GM23248 (cell line): Measurements from ENCODE around the gene CCDC69.

Experiments
- EZH2 ChIP-seq: fragments of 200-600 bp; sonication (generic); IDR thresholded peaks from 2 replicates; pipeline ENCODE4 v1.6.1; 2018; ENCODE audit warnings: antibody characterized with exemption, mild to moderate bottlenecking; ENCODE audit not compliant: insufficient read depth, poor library complexity, severe bottlenecking
- EZH2phosphoT487 ChIP-seq: fragments of 200-600 bp; sonication (generic); IDR thresholded peaks from 2 replicates; pipeline ENCODE4 v1.6.1; 2018; ENCODE audit warnings: antibody characterized with exemption, moderate library complexity, mild to moderate bottlenecking, low read depth; ENCODE audit not compliant: insufficient read depth

DNA sequence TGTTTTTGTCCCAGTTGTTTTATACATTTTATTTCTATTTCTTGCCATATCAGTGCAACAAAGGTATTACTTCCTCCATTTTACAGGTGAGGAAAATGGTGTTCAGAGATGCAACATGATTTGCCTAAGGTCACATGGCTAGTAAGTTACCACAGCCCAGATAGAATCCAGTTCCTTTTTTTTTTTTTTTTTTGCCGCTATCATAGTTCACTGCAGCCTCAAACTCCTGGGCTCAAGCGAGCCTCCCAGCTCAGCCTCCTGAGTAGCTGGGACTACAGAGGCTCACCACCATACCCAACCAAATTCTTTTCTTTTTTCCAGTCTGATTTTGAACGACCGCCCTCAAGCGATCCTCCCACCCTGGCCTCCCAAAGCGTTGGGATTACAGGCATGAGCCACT is 480 bp upstream of the CCDC69 start:
- TF ChIP-seq EZH2phosphoT487 (no peak), EZH2 (no peak)
